DOHH2 (cell line): ENCODE results near the gene GPN2.

Experiments
- EZH2phosphoT487 ChIP-seq: fragments of 200-600 bp; sonication (generic); IDR thresholded peaks from 2 replicates; pipeline ENCODE4 v1.6.1; 2017; ENCODE audit warnings: borderline replicate concordance, mild to moderate bottlenecking, antibody characterized with exemption, low read length, moderate library complexity, mixed read lengths
- TF ChIP-seq, protein P1 (sequence below): fragments of 200-600 bp; sonication (generic); IDR thresholded peaks from one replicate; pipeline ENCODE4 v1.5.1; 2014; ENCODE audit warnings: antibody characterized with exemption, mild to moderate bottlenecking, low read depth, low read length; ENCODE audit not compliant: poor library complexity, severe bottlenecking

DNA sequence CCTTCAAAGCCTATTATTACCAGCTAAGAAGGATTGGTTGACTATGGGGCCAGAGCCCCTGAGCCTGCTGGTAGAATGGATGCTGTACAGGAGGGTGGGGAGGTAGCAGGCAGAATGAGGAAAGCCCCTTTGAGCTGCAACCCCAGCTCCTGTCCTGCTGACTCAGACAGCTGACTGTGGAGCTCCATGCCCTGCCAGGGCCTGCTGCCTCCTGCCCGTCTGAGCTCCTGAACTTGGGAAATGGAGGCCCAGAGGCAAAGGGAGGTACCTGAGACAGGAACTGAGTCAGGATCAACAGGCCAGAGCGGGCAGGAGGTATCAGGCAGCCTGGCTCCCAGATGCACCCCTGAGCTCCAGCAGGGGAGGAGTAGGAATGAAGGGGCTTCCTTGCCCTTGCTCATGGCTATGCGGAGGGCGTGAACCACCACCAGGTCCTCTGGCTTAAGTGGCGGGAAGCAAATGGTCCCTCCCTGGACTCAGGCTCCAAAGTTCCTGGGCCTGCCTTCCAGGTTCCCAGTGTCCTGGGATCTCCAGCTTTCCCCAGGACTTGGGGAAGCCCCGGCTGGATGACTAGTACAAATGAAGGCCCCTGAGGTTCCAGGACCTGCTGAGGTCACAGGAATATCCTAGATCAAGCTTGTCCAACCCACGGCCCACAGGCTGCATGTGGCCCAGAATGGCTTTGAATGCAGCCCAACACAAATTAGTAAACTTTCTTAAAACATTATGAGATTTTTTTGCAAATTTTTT lies 31.0 kb downstream of the GPN2 start:
- TF ChIP-seq, protein P1, sequence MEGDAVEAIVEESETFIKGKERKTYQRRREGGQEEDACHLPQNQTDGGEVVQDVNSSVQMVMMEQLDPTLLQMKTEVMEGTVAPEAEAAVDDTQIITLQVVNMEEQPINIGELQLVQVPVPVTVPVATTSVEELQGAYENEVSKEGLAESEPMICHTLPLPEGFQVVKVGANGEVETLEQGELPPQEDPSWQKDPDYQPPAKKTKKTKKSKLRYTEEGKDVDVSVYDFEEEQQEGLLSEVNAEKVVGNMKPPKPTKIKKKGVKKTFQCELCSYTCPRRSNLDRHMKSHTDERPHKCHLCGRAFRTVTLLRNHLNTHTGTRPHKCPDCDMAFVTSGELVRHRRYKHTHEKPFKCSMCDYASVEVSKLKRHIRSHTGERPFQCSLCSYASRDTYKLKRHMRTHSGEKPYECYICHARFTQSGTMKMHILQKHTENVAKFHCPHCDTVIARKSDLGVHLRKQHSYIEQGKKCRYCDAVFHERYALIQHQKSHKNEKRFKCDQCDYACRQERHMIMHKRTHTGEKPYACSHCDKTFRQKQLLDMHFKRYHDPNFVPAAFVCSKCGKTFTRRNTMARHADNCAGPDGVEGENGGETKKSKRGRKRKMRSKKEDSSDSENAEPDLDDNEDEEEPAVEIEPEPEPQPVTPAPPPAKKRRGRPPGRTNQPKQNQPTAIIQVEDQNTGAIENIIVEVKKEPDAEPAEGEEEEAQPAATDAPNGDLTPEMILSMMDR, result no peak
- TF ChIP-seq EZH2phosphoT487, result no peak
